Trophoblast cell (in vitro differentiated cells and primary cell): Measurements from ENCODE around the gene TRIM23.

Experiments
- DNase-seq, 2 donors: peaks; one replicate each; pipeline ENCODE4 v3.0.0-alpha.2; 2016
- H2AFZ ChIP-seq: 2 replicates; pipeline ENCODE4 v1.6.1; 2013; ENCODE audit warnings: low read length, moderate library complexity, mild to moderate bottlenecking; ENCODE audit not compliant: insufficient read depth, poor library complexity
- H2AK5ac ChIP-seq: 2 replicates; pipeline ENCODE4 v1.6.1; 2013; ENCODE audit warnings: mild to moderate bottlenecking, low read length
- H2BK120ac ChIP-seq: 2 replicates; pipeline ENCODE4 v1.6.1; 2013; ENCODE audit warnings: low read length, mild to moderate bottlenecking, moderate library complexity; ENCODE audit not compliant: insufficient read depth, poor library complexity
- H2BK12ac ChIP-seq: 2 replicates; pipeline ENCODE4 v1.6.1; 2013; ENCODE audit warnings: mild to moderate bottlenecking, low read length, moderate library complexity
- H2BK5ac ChIP-seq: 2 replicates; pipeline ENCODE4 v1.6.1; 2013; ENCODE audit warnings: low read length, low read depth, moderate library complexity, mild to moderate bottlenecking; ENCODE audit not compliant: poor library complexity
- H3K14ac ChIP-seq: 2 replicates; pipeline ENCODE4 v1.6.1; 2013; ENCODE audit warnings: mild to moderate bottlenecking, low read length
- H3K18ac ChIP-seq: 2 replicates; pipeline ENCODE4 v1.6.1; 2013; ENCODE audit warnings: mild to moderate bottlenecking, low read length
- H3K23ac ChIP-seq: 2 replicates; pipeline ENCODE4 v1.6.1; 2013; ENCODE audit warnings: low read length
- H3K27ac ChIP-seq: 2 replicates; pipeline ENCODE4 v1.5.1; 2013; ENCODE audit warnings: low read depth, mild to moderate bottlenecking, inconsistent platforms, low read length, moderate library complexity
- H3K27me3 ChIP-seq: 2 replicates; pipeline ENCODE4 v1.6.1; 2013; ENCODE audit warnings: inconsistent platforms, mild to moderate bottlenecking, low read length, moderate library complexity; ENCODE audit not compliant: insufficient read depth
- H3K36me3 ChIP-seq, 2 experiments: 1 replicate in 1 of 2; 2 replicates in 1 of 2; pipeline ENCODE4 v1.6.1; 2013; ENCODE audit warnings: low read length in 2 of 2, mild to moderate bottlenecking in 2 of 2, moderate library complexity in 1 of 2; ENCODE audit not compliant: insufficient read depth in 2 of 2, control insufficient read depth in 1 of 2
- H3K4ac ChIP-seq: 2 replicates; pipeline ENCODE4 v1.6.1; 2013; ENCODE audit warnings: low read depth, mild to moderate bottlenecking, low read length, moderate library complexity
- H3K4me1 ChIP-seq, 2 experiments: 1 replicate in 1 of 2; 2 replicates in 1 of 2; pipeline ENCODE4 v1.6.1; 2013; ENCODE audit warnings: low read length in 2 of 2, mild to moderate bottlenecking in 2 of 2, moderate library complexity in 1 of 2; ENCODE audit not compliant: insufficient read depth in 2 of 2, control insufficient read depth in 1 of 2
- H3K4me2 ChIP-seq: 2 replicates; pipeline ENCODE4 v1.6.1; 2013; ENCODE audit warnings: inconsistent platforms, mild to moderate bottlenecking, low read length, moderate library complexity
- H3K4me3 ChIP-seq: 2 replicates; pipeline ENCODE4 v1.5.1; 2013; ENCODE audit warnings: mild to moderate bottlenecking, low read depth, low read length, inconsistent platforms
- H3K79me1 ChIP-seq: one replicate; pipeline ENCODE4 v1.6.1; 2013; ENCODE audit warnings: low read length
- H3K79me2 ChIP-seq: 2 replicates; pipeline ENCODE4 v1.6.1; 2013; ENCODE audit warnings: low read length, mild to moderate bottlenecking; ENCODE audit not compliant: control insufficient read depth, insufficient read depth, poor library complexity
- H3K9ac ChIP-seq: 2 replicates; pipeline ENCODE4 v1.6.1; 2013; ENCODE audit warnings: mild to moderate bottlenecking, low read length
- H3K9me3 ChIP-seq: 2 replicates; pipeline ENCODE4 v1.6.1; 2013; ENCODE audit warnings: low read depth, mild to moderate bottlenecking, control low read depth, inconsistent platforms, low read length; ENCODE audit not compliant: insufficient read depth
- H4K12ac ChIP-seq: 2 replicates; pipeline ENCODE4 v1.6.1; 2013; ENCODE audit warnings: low read depth, mild to moderate bottlenecking, low read length, moderate library complexity
- H4K8ac ChIP-seq: 2 replicates; pipeline ENCODE4 v1.6.1; 2013; ENCODE audit warnings: low read depth, mild to moderate bottlenecking, low read length, moderate library complexity
- H4K91ac ChIP-seq: one replicate; pipeline ENCODE4 v1.6.1; 2013; ENCODE audit warnings: low read depth, mild to moderate bottlenecking, low read length, moderate library complexity
- WGBS: extraction: QIAGEN DNeasy Blood & Tissue Kit; methylation state at CpG from one replicate; pipeline ENCODE4 v1.1.7; 2013; ENCODE audit warnings: missing lambda C conversion rate; ENCODE audit not compliant: insufficient read length, insufficient coverage; ENCODE audit errors: extremely low coverage; 5-methylcytosine and 5-hydroxymethylcytosine counted together

TRIM23 gene

GRCh38 chr5:65654713-65655112, 30.6 kb upstream of the TRIM23 start:
- H2AFZ ChIP-seq: no peak overlapping the region
- no peaks in the 10 kb centered on the region for H3K4me1 ChIP-seq
- no CpG with 5 or more reads among the region's 2 CpGs for WGBS
- H2BK5ac ChIP-seq: no peak overlapping the region
- no peak overlapping the region for H3K27ac ChIP-seq
- H3K36me3 ChIP-seq: peaks cover 5 to 6% of the 10 kb centered on the region in 2 experiments
- no peak overlapping the region for H3K4me2 ChIP-seq
- no peak for DNase-seq
- H2BK120ac ChIP-seq: no peak overlapping the region
- no peaks in the 10 kb centered on the region for H3K27me3 ChIP-seq
- H3K79me1 ChIP-seq: no peaks in the 10 kb centered on the region
- no peaks in the 10 kb centered on the region for H3K9me3 ChIP-seq
- H3K4ac ChIP-seq: no peak overlapping the region
- no peaks in the 10 kb centered on the region for H3K79me2 ChIP-seq
- H4K8ac ChIP-seq: no peak overlapping the region
- H3K9ac ChIP-seq: no peak overlapping the region
- no peak overlapping the region for H3K14ac ChIP-seq
- no peak overlapping the region for H4K12ac ChIP-seq
- no peak overlapping the region for H3K4me3 ChIP-seq
- H4K91ac ChIP-seq: no peak overlapping the region
- H2AK5ac ChIP-seq: no peak overlapping the region
- H2BK12ac ChIP-seq: no peak overlapping the region
- no peak overlapping the region for H3K23ac ChIP-seq
- no peak overlapping the region for H3K18ac ChIP-seq

DNA sequence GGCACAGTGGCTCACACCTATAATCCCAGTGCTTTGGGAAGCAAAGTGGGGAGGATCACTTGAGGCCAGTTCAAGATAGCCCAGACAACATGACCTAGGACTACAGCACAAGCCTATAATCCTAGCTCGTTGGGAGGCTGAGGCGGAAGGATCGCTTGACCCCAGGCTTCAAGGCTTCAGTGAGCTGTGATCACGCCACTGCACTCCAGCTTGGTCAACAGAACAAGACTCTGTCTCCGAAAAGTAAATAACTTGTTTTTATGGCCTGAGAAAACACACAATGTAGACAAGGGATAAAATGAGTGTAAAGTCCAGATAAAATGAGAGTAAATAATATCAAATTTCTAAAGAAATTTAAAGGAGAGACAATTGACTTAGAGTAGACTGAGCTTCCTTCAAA, 27.0 kb upstream of the TRIM23 start:
- Histone ChIP-seq H2BK12ac (no peak overlapping the region), H4K8ac (no peak overlapping the region), H3K79me2 (no peaks in the 10 kb centered on the region), H3K4me3 (no peak overlapping the region), H4K91ac (no peak overlapping the region), H3K23ac (no peak overlapping the region), H3K9ac (no peak overlapping the region), H3K9me3 (no peaks in the 10 kb centered on the region), H2BK5ac (no peak overlapping the region), H3K27ac (no peak overlapping the region), H3K4me2 (no peak overlapping the region), H3K4ac (no peak overlapping the region), H2AFZ (no peak overlapping the region), H2AK5ac (no peak overlapping the region), H3K36me3 (peaks cover 2 to 6% of the 10 kb centered on the region in 2 experiments), H3K14ac (no peak overlapping the region), H4K12ac (no peak overlapping the region), H3K79me1 (no peaks in the 10 kb centered on the region), H2BK120ac (no peak overlapping the region), H3K4me1 (no peaks in the 10 kb centered on the region), H3K27me3 (no peaks in the 10 kb centered on the region), H3K18ac (no peak overlapping the region)
- WGBS: no CpG with 5 or more reads among the region's 5 CpGs
- DNase-seq: no peak

- H3K14ac ChIP-seq: no peak overlapping the region
- H3K27me3 ChIP-seq: no peaks in the 10 kb centered on the region
- H3K23ac ChIP-seq: no peak overlapping the region
- no peak overlapping the region for H4K8ac ChIP-seq
- H3K4ac ChIP-seq: no peak overlapping the region
- no peak overlapping the region for H2AFZ ChIP-seq
- H3K79me1 ChIP-seq: no peaks in the 10 kb centered on the region
- peaks cover 2 to 6% of the 10 kb centered on the region in 2 experiments for H3K36me3 ChIP-seq
- no peak overlapping the region for H3K4me2 ChIP-seq
- no peak overlapping the region for H4K91ac ChIP-seq
- no peak overlapping the region for H2BK120ac ChIP-seq
- no peak overlapping the region for H3K18ac ChIP-seq
- no peak overlapping the region for H2AK5ac ChIP-seq
- no peak overlapping the region for H2BK5ac ChIP-seq
- H3K9ac ChIP-seq: no peak overlapping the region
- no peak overlapping the region for H3K27ac ChIP-seq
- no peak for DNase-seq
- H3K4me1 ChIP-seq: no peaks in the 10 kb centered on the region
- no peaks in the 10 kb centered on the region for H3K79me2 ChIP-seq
- H3K4me3 ChIP-seq: no peak overlapping the region
- no peak overlapping the region for H4K12ac ChIP-seq
- no peak overlapping the region for H2BK12ac ChIP-seq
- no peaks in the 10 kb centered on the region for H3K9me3 ChIP-seq
Measured at GRCh38 chr5:65647941-65648340, 23.8 kb upstream of the TRIM23 start.

DNA sequence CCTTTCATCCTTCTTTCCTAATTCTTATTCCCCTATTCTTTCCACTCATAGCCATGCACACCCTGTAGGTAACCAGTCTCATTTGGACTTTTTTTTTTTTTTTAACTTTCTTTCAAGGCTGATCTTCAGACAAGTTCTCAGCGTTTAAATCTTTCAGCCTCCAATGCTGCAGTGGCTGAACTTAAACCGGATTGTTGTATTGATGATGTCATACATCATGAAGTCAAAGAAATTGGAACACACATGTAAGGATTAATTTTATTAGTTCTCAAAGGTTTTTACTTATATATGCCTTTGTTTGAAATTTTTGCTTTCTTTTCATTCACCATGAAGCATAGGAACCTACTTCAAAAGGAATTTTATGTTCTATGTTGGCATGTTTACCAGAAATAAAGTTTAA, 22.8 kb upstream of the TRIM23 start:
- no peaks in the 10 kb centered on the region for H3K9me3 ChIP-seq
- no peaks in the 10 kb centered on the region for H3K79me2 ChIP-seq
- no peak overlapping the region for H3K14ac ChIP-seq
- no peak overlapping the region for H2BK5ac ChIP-seq
- no peak overlapping the region for H3K27ac ChIP-seq
- H2AK5ac ChIP-seq: no peak overlapping the region
- no peak overlapping the region for H3K4me2 ChIP-seq
- H2BK12ac ChIP-seq: no peak overlapping the region
- H3K18ac ChIP-seq: no peak overlapping the region
- no peaks in the 10 kb centered on the region for H3K4me1 ChIP-seq
- H3K4ac ChIP-seq: no peak overlapping the region
- peaks cover 2 to 7% of the 10 kb centered on the region in 2 experiments for H3K36me3 ChIP-seq
- H4K12ac ChIP-seq: no peak overlapping the region
- no CpG with 5 or more reads among the region's 2 CpGs for WGBS
- H3K79me1 ChIP-seq: no peaks in the 10 kb centered on the region
- H2AFZ ChIP-seq: no peak overlapping the region
- no peak overlapping the region for H3K9ac ChIP-seq
- no peak overlapping the region for H3K23ac ChIP-seq
- no peak overlapping the region for H4K8ac ChIP-seq
- no peak overlapping the region for H3K4me3 ChIP-seq
- H2BK120ac ChIP-seq: no peak overlapping the region
- H3K27me3 ChIP-seq: no peaks in the 10 kb centered on the region
- DNase-seq: no peak
- no peak overlapping the region for H4K91ac ChIP-seq
